HCT116 (cell line): ENCODE data around the gene ARAP1. TPM values are rescaled to one million over a fixed set of nuclear protein-coding genes. Genes with fewer than 3 reads are reported as not detected.

Source experiments
- ATAC-seq: fragments of 200-7000 bp; cut with Tn5 transposase; 2 replicates; pipeline ENCODE4 v1.9.1; 2020; ENCODE audit warnings: mild to moderate bottlenecking, moderate library complexity
- BruUV-seq: library from RNA; stranded (reverse); fragments of 400-500 nt; replicated peaks from 2 replicates; lab custom pipeline; 2021; lab: Mats Ljungman, UMichigan
- CTCF ChIA-PET: fragments of 300-600 bp; sonication (Branson Sonifier 250); formaldehyde crosslinking; loops from one replicate; lab custom pipeline; 2021; ENCODE audit warnings: antibody characterized with exemption; lab: Charles Lee
- POLR2A ChIA-PET: fragments of 300-600, 350-600 bp; sonication (Branson Sonifier 250); formaldehyde crosslinking; loops from one replicate; lab custom pipeline; 2021; ENCODE audit warnings: antibody characterized with exemption; lab: Charles Lee
- RAD21 ChIA-PET, 2 experiments: fragments of 300-600 bp; sonication (Branson Sonifier 250); formaldehyde crosslinking; loops; one replicate each; lab custom pipeline; 2023; ENCODE audit warnings: low total read pairs in 2 of 2; ENCODE audit not compliant: uncharacterized antibody in 2 of 2, unreplicated experiment in 2 of 2, low non-redundant PET in 1 of 2; lab: Charles Lee
- DNase-seq: peaks from one replicate; pipeline ENCODE4 v3.0.0-alpha.2; 2010; ENCODE audit warnings: low read depth, low spot score
- H2AFZ ChIP-seq: fragments of 200-600 bp; shearing (Covaris generic), sonication (generic); 2 replicates; pipeline ENCODE4 v1.6.1; 2017; ENCODE audit warnings: low read depth, mixed run types, mixed read lengths, antibody characterized with exemption, low read length; ENCODE audit not compliant: poor library complexity, severe bottlenecking
- H3K27ac ChIP-seq: 2 replicates; pipeline ENCODE4 v1.5.1; 2012; ENCODE audit warnings: low read depth, low read length
- H3K27me3 ChIP-seq: fragments of 200-600 bp; sonication (generic); 2 replicates; pipeline ENCODE4 v1.6.1; 2016; ENCODE audit warnings: mixed run types, low read length, mixed read lengths; ENCODE audit not compliant: insufficient read depth
- H3K36me3 ChIP-seq, 2 experiments: fragments of 200-500 bp in 1 of 2; fragments of 200-600 bp in 1 of 2; sonication (Bioruptor generic) in 1 of 2; sonication (generic) in 1 of 2; 2 replicates each; pipeline versions ENCODE4 v1.5.1 to v1.6.1; 2014 to 2016; ENCODE audit warnings: low read length in 2 of 2, inconsistent platforms in 1 of 2, mixed read lengths in 1 of 2, mixed run types in 1 of 2; ENCODE audit not compliant: insufficient read depth in 2 of 2, control insufficient read depth in 1 of 2
- H3K4me1 ChIP-seq, 2 experiments: fragments of 200-600 bp in 1 of 2; sonication (generic) in 1 of 2; 2 replicates each; pipeline versions ENCODE4 v1.5.1 to v1.6.1; 2012 to 2017; ENCODE audit warnings: low read length in 2 of 2, inconsistent platforms in 1 of 2, mild to moderate bottlenecking in 1 of 2, mixed read lengths in 1 of 2, mixed run types in 1 of 2, moderate library complexity in 1 of 2; ENCODE audit not compliant: insufficient read depth in 2 of 2, control insufficient read depth in 1 of 2
- H3K4me2 ChIP-seq: fragments of 200-600 bp; sonication (generic); 2 replicates; pipeline ENCODE4 v1.6.1; 2017; ENCODE audit warnings: mixed run types, low read length, mixed read lengths
- H3K4me3 ChIP-seq, 2 experiments: fragments of 200-600 bp in 1 of 2; sonication (generic) in 1 of 2; replicated peaks in 1 of 2; 2 replicates each; pipeline ENCODE4 v1.5.1; 2011 to 2016; ENCODE audit warnings: low read length in 2 of 2, control low read depth in 1 of 2, low read depth in 1 of 2, mild to moderate bottlenecking in 1 of 2, mixed read lengths in 1 of 2, mixed run types in 1 of 2
- H3K79me2 ChIP-seq: fragments of 200-600 bp; sonication (generic); 2 replicates; pipeline ENCODE4 v1.6.1; 2017; ENCODE audit warnings: mild to moderate bottlenecking, mixed run types, low read length, moderate library complexity, mixed read lengths; ENCODE audit not compliant: insufficient read depth
- H3K9ac ChIP-seq: fragments of 200-600 bp; sonication (generic); 2 replicates; pipeline ENCODE4 v1.6.1; 2016; ENCODE audit warnings: low read length, mixed read lengths
- H3K9me2 ChIP-seq: fragments of 200-600 bp; sonication (generic), shearing (Covaris generic); 2 replicates; pipeline ENCODE4 v1.6.1; 2017; ENCODE audit warnings: mixed run types, mild to moderate bottlenecking, moderate library complexity; ENCODE audit not compliant: insufficient read depth
- H3K9me3 ChIP-seq, 2 experiments: fragments of 200-500 bp in 1 of 2; fragments of 200-600 bp in 1 of 2; sonication (Bioruptor generic) in 1 of 2; sonication (generic) in 1 of 2; 2 replicates each; pipeline ENCODE4 v1.6.1; 2014 to 2017; ENCODE audit warnings: low read length in 2 of 2, mixed read lengths in 2 of 2, inconsistent platforms in 1 of 2, low read depth in 1 of 2, mild to moderate bottlenecking in 1 of 2, mixed run types in 1 of 2, moderate library complexity in 1 of 2; ENCODE audit not compliant: control insufficient read depth in 1 of 2, insufficient read depth in 1 of 2
- H4K20me1 ChIP-seq: fragments of 200-600 bp; sonication (generic), shearing (Covaris generic); 2 replicates; pipeline ENCODE4 v1.6.1; 2017; ENCODE audit warnings: mixed run types, mild to moderate bottlenecking, moderate library complexity; ENCODE audit not compliant: insufficient read depth
- CBX3 ChIP-seq: IDR thresholded peaks from 2 replicates; pipeline ENCODE4 v1.6.1; 2012; ENCODE audit warnings: low read depth
- EZH2 ChIP-seq: fragments of 200-600 bp; sonication (generic); IDR thresholded peaks from 2 replicates; pipeline ENCODE4 v1.6.1; 2017; ENCODE audit warnings: antibody characterized with exemption, mixed run types
- POLR2AphosphoS5 ChIP-seq: IDR thresholded peaks from 2 replicates; pipeline ENCODE4 v1.6.1; 2011; ENCODE audit warnings: mild to moderate bottlenecking, low read depth, low read length, moderate library complexity
- REST ChIP-seq: IDR thresholded peaks from 2 replicates; pipeline ENCODE4 v1.6.1; 2012; ENCODE audit warnings: low read depth
- TCF7L2 ChIP-seq: IDR thresholded peaks from 2 replicates; pipeline ENCODE4 v1.7.0; 2011; ENCODE audit warnings: borderline replicate concordance, inconsistent platforms; ENCODE audit not compliant: insufficient read depth, insufficient read length; ENCODE audit errors: extremely low read depth
- ZBTB33 ChIP-seq: IDR thresholded peaks from 2 replicates; pipeline ENCODE4 v1.6.1; 2011; ENCODE audit warnings: mild to moderate bottlenecking, low read length, moderate library complexity; ENCODE audit not compliant: insufficient replicate concordance; ENCODE audit errors: extremely low read depth
- intact Hi-C: fragments of 100-400 bp; cut with micrococcal nuclease; formaldehyde crosslinking; loops from 2 replicates; pipeline ENCODE4 v1.10.0; 2022
- total RNA-seq: library from RNA; stranded (reverse); gene quantifications from one replicate; pipeline ENCODE4 v1.2.1, GENCODE V29; 2021; ENCODE audit not compliant: unreplicated experiment

ARAP1 gene
- total RNA-seq, 1 experiment from 2014 or later: 57.4 TPM

- TF ChIP-seq REST (no peak), EZH2 (no peak), ZBTB33 (no peak)
These were observed 115.8 kb downstream of the ARAP1 start (continued) for GRCh38 chr11:72636376-72636775.

GRCh38 chr11:72635933-72636332 is 116.3 kb downstream of the ARAP1 start:
- POLR2A ChIA-PET: no interaction called here
- H3K9me2 ChIP-seq: no peaks in the 10 kb centered on the region
- CTCF ChIA-PET: interaction anchor here (0.7 to 1.6 kb wide), 4 partner anchors 27 to 165 kb away, joined by 3 to 4 read pairs (median 4); no protein-coding TSS in a partner anchor
- H3K4me1 ChIP-seq: peaks cover 7 to 13% of the 10 kb centered on the region in 2 experiments
- no peak overlapping the region for H2AFZ ChIP-seq
- DNase-seq: no peak
- no peaks in the 10 kb centered on the region for H4K20me1 ChIP-seq
- no peak overlapping the region for H3K4me3 ChIP-seq
- RAD21 ChIA-PET: no interaction called here
- H3K79me2 ChIP-seq: no peaks in the 10 kb centered on the region
- no peak overlapping the region for H3K9ac ChIP-seq
- no TSS peak for BruUV-seq
- 0 out of 2 replicates have a peak, but pooled peaks cover 2% of the 10 kb centered on the region for H3K27me3 ChIP-seq
- no peak for ATAC-seq
- no peaks in the 10 kb centered on the region for H3K36me3 ChIP-seq
- intact Hi-C loops: no loop called here
- H3K9me3 ChIP-seq: no peaks in the 10 kb centered on the region
- no peak overlapping the region for H3K4me2 ChIP-seq
- H3K27ac ChIP-seq: no peak overlapping the region
- peak; percentile 14 for TF ChIP-seq TCF7L2
- no peak for TF ChIP-seq CBX3
- TF ChIP-seq POLR2AphosphoS5: no peak
